ENCODE measurements around the gene RTN3. TPM values are rescaled to one million over a fixed set of nuclear protein-coding genes. Genes with fewer than 3 reads are reported as not detected.

RTN3 gene
- total RNA-seq, 1 experiment from 2014 or later: 95.0 TPM

DNA sequence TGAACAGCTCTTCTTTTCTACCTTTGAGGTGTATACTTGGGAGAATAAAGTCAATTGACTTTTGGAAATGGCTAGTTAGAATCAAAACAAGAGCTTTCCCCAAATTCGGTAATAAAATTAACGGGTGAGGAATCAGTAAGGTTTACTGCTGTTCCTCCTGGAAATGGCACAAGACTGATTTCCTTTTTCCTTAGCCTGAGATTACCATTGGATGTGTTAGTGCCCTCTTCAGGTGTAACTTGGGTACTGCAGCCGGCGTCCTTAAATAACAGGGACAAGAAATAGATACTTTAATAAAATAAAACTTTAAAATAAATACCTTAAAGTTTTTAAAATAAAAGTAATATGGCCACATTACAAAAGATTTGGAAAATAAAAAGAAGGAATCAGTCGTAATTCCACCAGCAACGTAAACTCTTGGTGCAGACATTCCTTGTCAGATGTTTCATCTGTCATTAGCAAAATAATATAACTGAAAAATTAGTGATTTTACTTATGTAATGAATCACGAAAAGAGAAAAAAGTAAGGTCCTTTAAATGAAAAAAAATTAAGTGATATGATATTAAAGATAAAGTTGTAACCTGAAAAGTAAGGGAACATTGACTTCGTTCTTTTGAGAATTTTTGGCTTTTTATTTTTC, 57.5 kb downstream of the RTN3 start:
- no peak overlapping the region for H3K9ac ChIP-seq (ENCODE audit: low read length)
- H3K79me2 ChIP-seq (ENCODE audit: insufficient read depth, low read length): peaks cover 11% of the 10 kb centered on the region; the same call in 1 of the 2 replicates
- H3K9me3 ChIP-seq (ENCODE audit: control insufficient read depth in 1 of 2, insufficient read depth in 1 of 2, low read depth in 1 of 2, low read length in 2 of 2): no peaks in the 10 kb centered on the region
- peak; percentile 58; the same call in 1 of the 2 replicates for ATAC-seq
- no peak overlapping the region for H2AFZ ChIP-seq (ENCODE audit: low read depth, low read length, poor library complexity, severe bottlenecking)
- H3K4me2 ChIP-seq (ENCODE audit: low read length): no peak overlapping the region
- intact Hi-C loops (cut with micrococcal nuclease): loop anchor here (2.0 to 10.0 kb wide), 3 partner anchors 100 to 262 kb away; no protein-coding TSS in a partner anchor
- no peaks in the 10 kb centered on the region for H3K27me3 ChIP-seq (ENCODE audit: insufficient read depth, low read length)
- RAD21 ChIA-PET (ENCODE audit: low non-redundant PET in 1 of 2, low total read pairs in 2 of 2, uncharacterized antibody in 2 of 2, unreplicated experiment in 2 of 2): no interaction called here
- peaks cover 0 to 6% of the 10 kb centered on the region in 2 experiments; a peak in 1 of 4 replicates for H3K4me1 ChIP-seq (ENCODE audit: control insufficient read depth in 1 of 2, insufficient read depth in 2 of 2, low read length in 2 of 2)
- no peaks in the 10 kb centered on the region for H3K36me3 ChIP-seq (ENCODE audit: control insufficient read depth in 1 of 2, insufficient read depth in 2 of 2, low read length in 2 of 2)
- H3K27ac ChIP-seq (ENCODE audit: low read depth, low read length): no peak overlapping the region
- no peaks in the 10 kb centered on the region for H3K9me2 ChIP-seq (ENCODE audit: insufficient read depth)
- peak; percentile 64 for DNase-seq (ENCODE audit: low read depth, low spot score)
- POLR2A ChIA-PET: interaction anchor here (0.7 kb wide), 1 partner anchor 97 kb away, joined by 3 read pairs; no protein-coding TSS in a partner anchor
- no TSS peak for BruUV-seq (replicated peaks)
- CTCF ChIA-PET: interaction anchor here (0.7 to 1.4 kb wide), 6 partner anchors 11 to 260 kb away, joined by 3 to 6 read pairs (median 4); partner anchors contain the start of gene RTN3
- H4K20me1 ChIP-seq (ENCODE audit: insufficient read depth): 0 out of 2 replicates have a peak, but pooled peaks cover 6% of the 10 kb centered on the region
- H3K4me3 ChIP-seq (replicated peaks in 1 of 2; ENCODE audit: low read depth in 1 of 2, low read length in 2 of 2): no peak overlapping the region
- no peak for TF ChIP-seq TCF7L2 (IDR thresholded peaks at IDR 0.05; ENCODE audit: borderline replicate concordance, extremely low read depth, insufficient read depth, insufficient read length)
- TF ChIP-seq EGR1 (IDR thresholded peaks at IDR 0.05; ENCODE audit: low read depth): no peak
- TF ChIP-seq REST (IDR thresholded peaks at IDR 0.05; ENCODE audit: low read depth): no peak
- no peak for TF ChIP-seq YY1 (IDR thresholded peaks at IDR 0.05; ENCODE audit: extremely low read depth, insufficient replicate concordance, low read depth, low read length)
- TF ChIP-seq ZNF274 (IDR thresholded peaks at IDR 0.05; ENCODE audit: low read depth, low read length): no peak
- TF ChIP-seq SIN3A (IDR thresholded peaks at IDR 0.05; ENCODE audit: low read depth): no peak
- peak; percentile 74 for TF ChIP-seq RAD21 (IDR thresholded peaks at IDR 0.05; ENCODE audit: low read depth)
- TF ChIP-seq CTCF (IDR thresholded peaks at IDR 0.05 in 2 of 3, conservative IDR thresholded peaks at IDR 0.05 in 1 of 3; ENCODE audit: borderline replicate concordance in 1 of 3, insufficient read depth in 1 of 3, low read depth in 2 of 3, low read length in 2 of 3): peak; percentile 62 to 95 (median 72); a peak in 5 of 6 replicates
- no peak for TF ChIP-seq ELF1 (IDR thresholded peaks at IDR 0.05; ENCODE audit: borderline replicate concordance, low read depth)
- no peak for TF ChIP-seq POLR2AphosphoS5 (IDR thresholded peaks at IDR 0.05; ENCODE audit: low read depth, low read length)
- no peak for TF ChIP-seq ATF3 (IDR thresholded peaks at IDR 0.05)
